OCI-LY1 (cell line): ENCODE measurements around the gene AGL.
A peak's percentile ranks its signal among the peaks of the same experiment; 100 is the strongest.

Experiments used
- H2AFZ ChIP-seq: fragments of 200-600 bp; sonication (generic), shearing (Covaris generic); 2 replicates; pipeline ENCODE4 v1.6.0; 2014; ENCODE audit warnings: antibody characterized with exemption, mild to moderate bottlenecking, low read length
- H3F3A ChIP-seq: fragments of 200-600 bp; sonication (generic), shearing (Covaris generic); 2 replicates; pipeline ENCODE4 v1.6.0; 2014; ENCODE audit warnings: mild to moderate bottlenecking, antibody characterized with exemption, low read length, moderate library complexity; ENCODE audit not compliant: insufficient read depth
- H3K27ac ChIP-seq: fragments of 200-600 bp; sonication (generic); 2 replicates; pipeline ENCODE4 v1.5.1; 2014; ENCODE audit warnings: low read length, mixed run types, mild to moderate bottlenecking, low read depth; ENCODE audit not compliant: poor library complexity, severe bottlenecking
- H3K27me3 ChIP-seq: fragments of 200-600 bp; sonication (generic); 2 replicates; pipeline ENCODE4 v1.6.0; 2014; ENCODE audit warnings: antibody characterized with exemption, mild to moderate bottlenecking, low read length, moderate library complexity; ENCODE audit not compliant: insufficient read depth
- H3K36me3 ChIP-seq: fragments of 200-600 bp; sonication (generic); 2 replicates; pipeline ENCODE4 v1.6.1; 2014; ENCODE audit warnings: mild to moderate bottlenecking, antibody characterized with exemption, low read length, moderate library complexity, mixed read lengths; ENCODE audit not compliant: insufficient read depth
- H3K4me1 ChIP-seq: fragments of 200-600 bp; sonication (generic); 2 replicates; pipeline ENCODE4 v1.5.1; 2014; ENCODE audit warnings: mild to moderate bottlenecking, low read length, moderate library complexity; ENCODE audit not compliant: insufficient read depth, severe bottlenecking
- H3K4me2 ChIP-seq: fragments of 200-600 bp; sonication (generic), shearing (Covaris generic); 2 replicates; pipeline ENCODE4 v1.6.1; 2014; ENCODE audit warnings: low read length
- H3K4me3 ChIP-seq: fragments of 200-600 bp; sonication (generic); 2 replicates; pipeline ENCODE4 v1.5.1; 2014; ENCODE audit warnings: low read length, low read depth, mild to moderate bottlenecking, mixed read lengths; ENCODE audit not compliant: poor library complexity, severe bottlenecking
- H3K79me2 ChIP-seq: fragments of 200-600 bp; shearing (Covaris generic); 2 replicates; pipeline ENCODE4 v1.6.1; 2016; ENCODE audit warnings: mixed run types, low read length, mixed read lengths; ENCODE audit not compliant: insufficient read depth
- H3K9ac ChIP-seq: fragments of 200-600 bp; sonication (generic), shearing (Covaris generic); 2 replicates; pipeline ENCODE4 v1.6.1; 2014; ENCODE audit warnings: mild to moderate bottlenecking, low read length, mixed read lengths
- H3K9me2 ChIP-seq: fragments of 200-600 bp; sonication (generic), shearing (Covaris generic); 2 replicates; pipeline ENCODE4 v1.6.1; 2014; ENCODE audit warnings: low read depth, mild to moderate bottlenecking, low read length, mixed read lengths
- H3K9me3 ChIP-seq: fragments of 200-600 bp; shearing (Covaris generic); 2 replicates; pipeline ENCODE4 v1.6.1; 2014; ENCODE audit warnings: low read length, mixed read lengths
- H4K20me1 ChIP-seq: fragments of 200-600 bp; sonication (generic), shearing (Covaris generic); 2 replicates; pipeline ENCODE4 v1.6.0; 2016; ENCODE audit warnings: mild to moderate bottlenecking, low read length; ENCODE audit not compliant: insufficient read depth
- EZH2 ChIP-seq: fragments of 200-600 bp; sonication (generic), shearing (Covaris generic); IDR thresholded peaks from 2 replicates; pipeline ENCODE4 v1.8.0; 2017; ENCODE audit warnings: borderline replicate concordance, mixed run types, mild to moderate bottlenecking, antibody characterized with exemption, low read length, moderate library complexity, mixed read lengths
- TF ChIP-seq, protein P1 (sequence below): fragments of 200-600 bp; sonication (generic), shearing (Covaris generic); IDR thresholded peaks from 2 replicates; pipeline ENCODE4 v1.5.1; 2017; ENCODE audit warnings: mild to moderate bottlenecking, antibody characterized with exemption, low read length, moderate library complexity, mixed read lengths

The AGL gene

DNA sequence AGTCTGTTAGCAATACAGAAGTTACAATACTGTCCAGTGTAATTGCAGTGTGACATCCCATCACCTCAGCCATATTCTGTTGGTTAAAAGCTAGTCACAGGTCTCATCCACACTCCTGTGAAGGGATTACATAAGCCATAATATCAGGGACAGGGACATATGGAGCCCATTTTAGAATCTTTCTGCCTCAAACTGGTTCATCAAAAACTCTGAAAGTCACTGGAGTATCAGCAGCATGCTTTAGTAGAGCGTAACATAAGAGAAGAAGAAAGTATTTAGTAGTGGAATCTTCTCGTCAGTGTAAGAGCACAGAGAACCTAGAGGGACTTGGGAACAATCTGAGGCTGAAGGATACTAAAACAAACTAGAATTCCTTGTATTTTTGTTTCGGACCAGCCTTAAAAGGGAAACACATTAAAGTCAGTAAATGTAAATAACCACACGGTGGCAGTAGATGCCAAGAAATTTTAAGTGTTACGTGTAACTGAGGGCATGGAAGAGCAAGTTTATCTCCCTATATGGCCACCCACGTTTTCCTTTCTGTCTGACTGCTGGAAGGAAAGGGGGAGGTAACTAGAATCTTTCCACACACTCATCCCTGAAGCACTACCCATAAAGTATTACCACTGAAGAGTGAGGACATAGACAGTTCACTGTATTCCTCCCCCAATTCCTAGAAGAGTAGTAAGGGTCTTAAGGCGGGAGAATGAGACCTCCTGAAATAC, 41.6 kb upstream of the AGL start:
- H3K9ac ChIP-seq = no peak overlapping the region
- no peaks in the 10 kb centered on the region for H3F3A ChIP-seq
- TF ChIP-seq, protein P1, sequence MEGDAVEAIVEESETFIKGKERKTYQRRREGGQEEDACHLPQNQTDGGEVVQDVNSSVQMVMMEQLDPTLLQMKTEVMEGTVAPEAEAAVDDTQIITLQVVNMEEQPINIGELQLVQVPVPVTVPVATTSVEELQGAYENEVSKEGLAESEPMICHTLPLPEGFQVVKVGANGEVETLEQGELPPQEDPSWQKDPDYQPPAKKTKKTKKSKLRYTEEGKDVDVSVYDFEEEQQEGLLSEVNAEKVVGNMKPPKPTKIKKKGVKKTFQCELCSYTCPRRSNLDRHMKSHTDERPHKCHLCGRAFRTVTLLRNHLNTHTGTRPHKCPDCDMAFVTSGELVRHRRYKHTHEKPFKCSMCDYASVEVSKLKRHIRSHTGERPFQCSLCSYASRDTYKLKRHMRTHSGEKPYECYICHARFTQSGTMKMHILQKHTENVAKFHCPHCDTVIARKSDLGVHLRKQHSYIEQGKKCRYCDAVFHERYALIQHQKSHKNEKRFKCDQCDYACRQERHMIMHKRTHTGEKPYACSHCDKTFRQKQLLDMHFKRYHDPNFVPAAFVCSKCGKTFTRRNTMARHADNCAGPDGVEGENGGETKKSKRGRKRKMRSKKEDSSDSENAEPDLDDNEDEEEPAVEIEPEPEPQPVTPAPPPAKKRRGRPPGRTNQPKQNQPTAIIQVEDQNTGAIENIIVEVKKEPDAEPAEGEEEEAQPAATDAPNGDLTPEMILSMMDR = peak; percentile 71
- TF ChIP-seq EZH2 = no peak
- H3K4me3 ChIP-seq = no peak overlapping the region
- H3K4me1 ChIP-seq = peaks cover 13% of the 10 kb centered on the region
- no peak overlapping the region for H2AFZ ChIP-seq
- peak overlapping the region; percentile 22; the same call in 1 of the 2 replicates for H3K4me2 ChIP-seq
- H3K27me3 ChIP-seq = no peaks in the 10 kb centered on the region
- H4K20me1 ChIP-seq = no peaks in the 10 kb centered on the region
- H3K9me2 ChIP-seq = no peaks in the 10 kb centered on the region
- no peaks in the 10 kb centered on the region for H3K79me2 ChIP-seq
- no peaks in the 10 kb centered on the region for H3K36me3 ChIP-seq
- no peaks in the 10 kb centered on the region for H3K9me3 ChIP-seq
- H3K27ac ChIP-seq = no peak overlapping the region

DNA sequence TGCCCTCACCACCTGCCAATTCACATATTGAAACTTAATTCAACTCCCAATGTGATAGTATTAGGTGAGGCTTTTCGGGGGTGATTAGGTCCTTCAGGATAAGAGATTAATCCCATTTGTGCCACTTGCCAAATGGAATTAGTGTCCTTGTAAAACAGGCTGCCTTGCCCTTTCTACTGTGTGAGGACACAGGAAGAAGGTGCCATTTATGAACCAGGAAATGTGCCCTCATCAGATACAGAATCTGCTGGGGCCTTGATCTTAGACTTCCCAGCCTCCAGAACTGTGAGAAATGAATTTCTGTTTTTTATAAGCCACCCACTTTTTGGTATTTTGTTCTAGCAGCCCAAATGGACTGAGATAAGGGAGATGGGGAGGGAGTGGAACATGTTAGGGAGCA, 39.1 kb upstream of the AGL start:
- no peak overlapping the region for H3K4me2 ChIP-seq
- no peak overlapping the region for H2AFZ ChIP-seq
- H3K36me3 ChIP-seq = no peaks in the 10 kb centered on the region
- H3F3A ChIP-seq = no peaks in the 10 kb centered on the region
- no peak overlapping the region for H3K27ac ChIP-seq
- no peak for TF ChIP-seq EZH2
- H3K4me1 ChIP-seq = peaks cover 13% of the 10 kb centered on the region
- no peaks in the 10 kb centered on the region for H3K9me3 ChIP-seq
- H3K79me2 ChIP-seq = no peaks in the 10 kb centered on the region
- H3K9me2 ChIP-seq = no peaks in the 10 kb centered on the region
- no peaks in the 10 kb centered on the region for H4K20me1 ChIP-seq
- H3K27me3 ChIP-seq = 0 out of 2 replicates have a peak, but pooled peaks cover under 1% of the 10 kb centered on the region
- H3K9ac ChIP-seq = no peak overlapping the region
- H3K4me3 ChIP-seq = no peak overlapping the region

DNA sequence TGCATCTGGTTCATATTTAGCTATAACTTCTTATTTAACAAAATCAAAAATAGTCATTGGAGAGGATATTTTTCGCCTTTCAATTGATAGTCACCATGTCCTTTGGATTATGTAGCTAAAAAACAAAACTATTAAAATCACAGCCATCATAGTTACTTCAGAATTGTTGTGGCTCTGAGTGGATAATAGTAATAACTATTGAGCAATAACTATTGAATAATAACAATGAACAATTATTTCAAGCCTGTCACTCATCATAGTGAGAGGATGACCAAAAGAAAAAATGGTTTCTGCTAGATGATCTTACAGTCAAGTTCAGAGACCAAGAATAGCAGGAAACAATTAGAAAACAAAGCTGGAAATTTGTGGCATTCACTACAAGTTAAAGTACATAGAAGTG, 38.4 kb upstream of the AGL start:
- no peaks in the 10 kb centered on the region for H3K9me2 ChIP-seq
- H2AFZ ChIP-seq = no peak overlapping the region
- H3K4me2 ChIP-seq = no peak overlapping the region
- no peak overlapping the region for H3K4me3 ChIP-seq
- TF ChIP-seq, protein P1 = no peak
- TF ChIP-seq EZH2 = no peak
- H3F3A ChIP-seq = no peaks in the 10 kb centered on the region
- no peaks in the 10 kb centered on the region for H3K9me3 ChIP-seq
- H3K36me3 ChIP-seq = no peaks in the 10 kb centered on the region
- no peaks in the 10 kb centered on the region for H4K20me1 ChIP-seq
- 0 out of 2 replicates have a peak, but pooled peaks cover 5% of the 10 kb centered on the region for H3K27me3 ChIP-seq
- no peaks in the 10 kb centered on the region for H3K79me2 ChIP-seq
- no peak overlapping the region for H3K9ac ChIP-seq
- peaks cover 13% of the 10 kb centered on the region for H3K4me1 ChIP-seq
- H3K27ac ChIP-seq = no peak overlapping the region
